Erythroblast (primary cell): ENCODE results near the gene SCYGR3.

Experiments
- GATA1 ChIP-seq: IDR thresholded peaks from 2 replicates; pipeline ENCODE4 v1.6.1; 2011; ENCODE audit warnings: low read depth, mild to moderate bottlenecking, control low read depth, low read length, moderate library complexity
- POLR2A ChIP-seq: IDR thresholded peaks from 2 replicates; pipeline ENCODE4 v1.6.1; 2011; ENCODE audit warnings: mild to moderate bottlenecking, low read length

GRCh38 chr2:227597036-227597435, 17.6 kb downstream of the SCYGR3 start:
- TF ChIP-seq POLR2A (no peak), GATA1 (no peak)
